A673 (cell line): ENCODE results near the gene TEX10. TPM values are rescaled to one million over a fixed set of nuclear protein-coding genes. Genes with fewer than 3 reads are reported as not detected.

ENCODE experiments used
- BruUV-seq: library from RNA; stranded (reverse); fragments of 400-500 nt; replicated peaks from 2 replicates; lab custom pipeline; 2021; lab: Mats Ljungman, UMichigan
- CTCF ChIA-PET: fragments of 300-600 bp; sonication (Branson Sonifier 250); formaldehyde crosslinking; loops from one replicate; lab custom pipeline; 2022; ENCODE audit warnings: antibody characterized with exemption; lab: Charles Lee
- POLR2A ChIA-PET: fragments of 300-600 bp; sonication (Branson Sonifier 250); formaldehyde crosslinking; loops from one replicate; lab custom pipeline; 2022; ENCODE audit warnings: antibody characterized with exemption; ENCODE audit not compliant: low non-redundant PET; lab: Charles Lee
- DNase-seq: peaks from one replicate; pipeline ENCODE4 v3.0.0-alpha.2; 2015; ENCODE audit warnings: low spot score
- H3K27ac ChIP-seq: fragments of 200-600 bp; sonication (generic); 2 replicates; pipeline ENCODE4 v1.5.1; 2016; ENCODE audit warnings: mixed run types, low read depth, mild to moderate bottlenecking, mixed read lengths, antibody characterized with exemption, low read length; ENCODE audit not compliant: poor library complexity, severe bottlenecking
- H3K27me3 ChIP-seq: fragments of 200-600 bp; sonication (generic); replicated peaks from 2 replicates; pipeline ENCODE4 v1.6.1; 2017; ENCODE audit warnings: mixed run types, low read depth, mild to moderate bottlenecking, mixed read lengths, antibody characterized with exemption, low read length; ENCODE audit not compliant: insufficient read depth, poor library complexity
- H3K36me3 ChIP-seq: fragments of 200-600 bp; sonication (generic); 2 replicates; pipeline ENCODE4 v1.6.1; 2016; ENCODE audit warnings: mixed run types, mild to moderate bottlenecking, mixed read lengths, antibody characterized with exemption, low read length; ENCODE audit not compliant: insufficient read depth, poor library complexity, severe bottlenecking
- H3K4me1 ChIP-seq: fragments of 200-600 bp; sonication (generic); 2 replicates; pipeline ENCODE4 v1.6.1; 2017; ENCODE audit warnings: mixed run types, mild to moderate bottlenecking, mixed read lengths, antibody characterized with exemption, low read length; ENCODE audit not compliant: insufficient read depth, poor library complexity, severe bottlenecking
- H3K4me3 ChIP-seq: fragments of 200-600 bp; sonication (generic); 2 replicates; pipeline ENCODE4 v1.5.1; 2016; ENCODE audit warnings: low read depth, mixed run types, mild to moderate bottlenecking, mixed read lengths, low read length; ENCODE audit not compliant: poor library complexity, severe bottlenecking
- H3K9me3 ChIP-seq: fragments of 200-600 bp; sonication (generic); 2 replicates; pipeline ENCODE4 v1.6.1; 2016; ENCODE audit warnings: mixed run types, low read depth, mild to moderate bottlenecking, mixed read lengths, antibody characterized with exemption, low read length; ENCODE audit not compliant: poor library complexity, severe bottlenecking
- CTCF ChIP-seq: fragments of 300-800, 200-600 bp; sonication (generic); conservative IDR thresholded peaks from 2 replicates; pipeline ENCODE4 v1.5.1; 2017; ENCODE audit warnings: low read depth, mild to moderate bottlenecking, antibody characterized with exemption, low read length, moderate library complexity, mixed read lengths
- EZH2 ChIP-seq: fragments of 200-600 bp; sonication (generic); IDR thresholded peaks from 2 replicates; pipeline ENCODE4 v1.6.1; 2017; ENCODE audit warnings: borderline replicate concordance, low read depth, mild to moderate bottlenecking, mixed read lengths, antibody characterized with exemption, low read length; ENCODE audit not compliant: poor library complexity, severe bottlenecking
- intact Hi-C: fragments of 100-400 bp; cut with micrococcal nuclease; formaldehyde crosslinking; loops from one replicate; pipeline ENCODE4 v1.10.0; 2022; ENCODE audit not compliant: unreplicated experiment
- total RNA-seq: library from RNA; stranded (reverse); gene quantifications from 2 replicates; pipeline ENCODE4 v1.2.3, GENCODE V29; 2021

The TEX10 gene
- total RNA-seq, 1 experiment from 2014 or later, result 46.7 TPM

DNA sequence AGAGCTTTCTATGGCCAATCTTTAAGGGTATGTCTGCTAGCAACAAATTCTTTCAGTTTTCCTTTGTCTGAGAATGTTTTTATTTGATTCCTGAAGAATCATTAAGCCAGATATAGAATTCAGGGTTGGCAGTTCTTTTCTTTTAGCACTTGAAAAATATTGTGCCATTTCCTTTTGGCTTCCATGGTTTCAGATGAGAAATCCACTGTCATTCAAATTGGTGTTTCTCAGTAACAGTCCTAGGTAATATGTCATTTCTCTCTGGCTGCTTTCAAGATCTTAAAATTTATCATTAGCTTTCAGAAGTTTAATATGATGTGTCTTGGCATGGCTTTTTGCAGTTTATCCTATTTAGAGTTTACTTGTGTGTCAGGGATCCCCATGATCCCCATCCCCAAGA lies 67.7 kb downstream of the TEX10 start:
- Histone ChIP-seq H3K36me3 (peaks cover 42% of the 10 kb centered on the region), H3K27me3 (no peaks in the 10 kb centered on the region), H3K4me1 (no peaks in the 10 kb centered on the region), H3K4me3 (no peak overlapping the region), H3K27ac (no peak overlapping the region), H3K9me3 (peaks cover 19% of the 10 kb centered on the region)
- TF ChIP-seq CTCF, result no peak
- TF ChIP-seq EZH2, result no peak
- no TSS peak for BruUV-seq
- intact Hi-C loops, result no loop called here
- CTCF ChIA-PET, result no interaction called here
- DNase-seq, result no peak
- POLR2A ChIA-PET, result no interaction called here

GRCh38 chr9:100284247-100284646 lies 68.5 kb downstream of the TEX10 start:
- intact Hi-C loops, result no loop called here
- Histone ChIP-seq H3K36me3 (peaks cover 42% of the 10 kb centered on the region), H3K27me3 (no peaks in the 10 kb centered on the region), H3K4me1 (no peaks in the 10 kb centered on the region), H3K4me3 (no peak overlapping the region), H3K27ac (no peak overlapping the region), H3K9me3 (peaks cover 19% of the 10 kb centered on the region)
- no TSS peak for BruUV-seq
- TF ChIP-seq EZH2, result no peak
- no peak for TF ChIP-seq CTCF
- ChIA-PET CTCF (no interaction called here), POLR2A (no interaction called here)
- DNase-seq, result no peak

- DNase-seq, result no peak
- CTCF ChIA-PET, result no interaction called here
- TF ChIP-seq CTCF, result no peak
- no peak for TF ChIP-seq EZH2
- BruUV-seq, result no TSS peak
- no peaks in the 10 kb centered on the region for H3K4me1 ChIP-seq
- no peaks in the 10 kb centered on the region for H3K27me3 ChIP-seq
- H3K4me3 ChIP-seq, result no peak overlapping the region
- intact Hi-C loops, result no loop called here
- peaks cover 24% of the 10 kb centered on the region for H3K36me3 ChIP-seq
- peaks cover 19% of the 10 kb centered on the region for H3K9me3 ChIP-seq
- H3K27ac ChIP-seq, result no peak overlapping the region
- POLR2A ChIA-PET, result no interaction called here
These were observed 70.4 kb downstream of the TEX10 start for GRCh38 chr9:100282388-100282719.
